Measurements from ENCODE around the gene PABPN1. TPM values are rescaled to one million over a fixed set of nuclear protein-coding genes. Genes with fewer than 3 reads are reported as not detected.

The PABPN1 gene
- total and polyA plus RNA-seq, 4 donors, result 40.9 to 59.6 (median 48.0) TPM

- Histone ChIP-seq H3K9ac (ENCODE audit: low read depth in 1 of 2, low read length in 2 of 2) (no peak overlapping the region), H3K4me3 (ENCODE audit: low read depth in 1 of 3, low read length in 3 of 3) (peak overlapping the region in 2 of 3 donors; percentile 31 to 55), H3K27ac (ENCODE audit: low read depth in 1 of 2, low read length in 2 of 2) (no peak overlapping the region), H3K9me3 (ENCODE audit: control insufficient read depth in 4 of 4, low read length in 3 of 4) (no peaks in the 10 kb centered on the region), H3K27me3 (ENCODE audit: control insufficient read depth in 4 of 4, insufficient read depth in 4 of 4, low read length in 3 of 4) (peaks cover 0 to 11% (median 2%) of the 10 kb centered on the region in 4 donors), H3K36me3 (ENCODE audit: control insufficient read depth in 4 of 4, insufficient read depth in 3 of 4, low read depth in 1 of 4, low read length in 3 of 4) (no peaks in the 10 kb centered on the region), H3K4me1 (ENCODE audit: control insufficient read depth in 4 of 4, insufficient read depth in 4 of 4, low read length in 3 of 4) (peaks cover 4 to 11% (median 8%) of the 10 kb centered on the region in 4 donors)
- 12% methylated on average over 61 of the region's 61 CpGs for WGBS
- no peak for DNase-seq (ENCODE audit: low spot score)
- no peak for TF ChIP-seq GABPA (IDR thresholded peaks at IDR 0.05 in 1 of 2, conservative IDR thresholded peaks at IDR 0.05 in 1 of 2)
- TF ChIP-seq, protein P1, sequence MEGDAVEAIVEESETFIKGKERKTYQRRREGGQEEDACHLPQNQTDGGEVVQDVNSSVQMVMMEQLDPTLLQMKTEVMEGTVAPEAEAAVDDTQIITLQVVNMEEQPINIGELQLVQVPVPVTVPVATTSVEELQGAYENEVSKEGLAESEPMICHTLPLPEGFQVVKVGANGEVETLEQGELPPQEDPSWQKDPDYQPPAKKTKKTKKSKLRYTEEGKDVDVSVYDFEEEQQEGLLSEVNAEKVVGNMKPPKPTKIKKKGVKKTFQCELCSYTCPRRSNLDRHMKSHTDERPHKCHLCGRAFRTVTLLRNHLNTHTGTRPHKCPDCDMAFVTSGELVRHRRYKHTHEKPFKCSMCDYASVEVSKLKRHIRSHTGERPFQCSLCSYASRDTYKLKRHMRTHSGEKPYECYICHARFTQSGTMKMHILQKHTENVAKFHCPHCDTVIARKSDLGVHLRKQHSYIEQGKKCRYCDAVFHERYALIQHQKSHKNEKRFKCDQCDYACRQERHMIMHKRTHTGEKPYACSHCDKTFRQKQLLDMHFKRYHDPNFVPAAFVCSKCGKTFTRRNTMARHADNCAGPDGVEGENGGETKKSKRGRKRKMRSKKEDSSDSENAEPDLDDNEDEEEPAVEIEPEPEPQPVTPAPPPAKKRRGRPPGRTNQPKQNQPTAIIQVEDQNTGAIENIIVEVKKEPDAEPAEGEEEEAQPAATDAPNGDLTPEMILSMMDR (IDR thresholded peaks at IDR 0.05; ENCODE audit: low read depth, low read length, missing input control), result no peak
- no peak for TF ChIP-seq HNF4G (IDR thresholded peaks at IDR 0.05)
- no peak for TF ChIP-seq JUND (IDR thresholded peaks at IDR 0.05)
- no peak for TF ChIP-seq YY1 (IDR thresholded peaks at IDR 0.05)
- TF ChIP-seq, protein P2, sequence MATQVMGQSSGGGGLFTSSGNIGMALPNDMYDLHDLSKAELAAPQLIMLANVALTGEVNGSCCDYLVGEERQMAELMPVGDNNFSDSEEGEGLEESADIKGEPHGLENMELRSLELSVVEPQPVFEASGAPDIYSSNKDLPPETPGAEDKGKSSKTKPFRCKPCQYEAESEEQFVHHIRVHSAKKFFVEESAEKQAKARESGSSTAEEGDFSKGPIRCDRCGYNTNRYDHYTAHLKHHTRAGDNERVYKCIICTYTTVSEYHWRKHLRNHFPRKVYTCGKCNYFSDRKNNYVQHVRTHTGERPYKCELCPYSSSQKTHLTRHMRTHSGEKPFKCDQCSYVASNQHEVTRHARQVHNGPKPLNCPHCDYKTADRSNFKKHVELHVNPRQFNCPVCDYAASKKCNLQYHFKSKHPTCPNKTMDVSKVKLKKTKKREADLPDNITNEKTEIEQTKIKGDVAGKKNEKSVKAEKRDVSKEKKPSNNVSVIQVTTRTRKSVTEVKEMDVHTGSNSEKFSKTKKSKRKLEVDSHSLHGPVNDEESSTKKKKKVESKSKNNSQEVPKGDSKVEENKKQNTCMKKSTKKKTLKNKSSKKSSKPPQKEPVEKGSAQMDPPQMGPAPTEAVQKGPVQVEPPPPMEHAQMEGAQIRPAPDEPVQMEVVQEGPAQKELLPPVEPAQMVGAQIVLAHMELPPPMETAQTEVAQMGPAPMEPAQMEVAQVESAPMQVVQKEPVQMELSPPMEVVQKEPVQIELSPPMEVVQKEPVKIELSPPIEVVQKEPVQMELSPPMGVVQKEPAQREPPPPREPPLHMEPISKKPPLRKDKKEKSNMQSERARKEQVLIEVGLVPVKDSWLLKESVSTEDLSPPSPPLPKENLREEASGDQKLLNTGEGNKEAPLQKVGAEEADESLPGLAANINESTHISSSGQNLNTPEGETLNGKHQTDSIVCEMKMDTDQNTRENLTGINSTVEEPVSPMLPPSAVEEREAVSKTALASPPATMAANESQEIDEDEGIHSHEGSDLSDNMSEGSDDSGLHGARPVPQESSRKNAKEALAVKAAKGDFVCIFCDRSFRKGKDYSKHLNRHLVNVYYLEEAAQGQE (IDR thresholded peaks at IDR 0.05), result no peak
- TF ChIP-seq NR2F2 (IDR thresholded peaks at IDR 0.05), result no peak
- TF ChIP-seq, protein P3, sequence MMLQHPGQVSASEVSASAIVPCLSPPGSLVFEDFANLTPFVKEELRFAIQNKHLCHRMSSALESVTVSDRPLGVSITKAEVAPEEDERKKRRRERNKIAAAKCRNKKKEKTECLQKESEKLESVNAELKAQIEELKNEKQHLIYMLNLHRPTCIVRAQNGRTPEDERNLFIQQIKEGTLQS (IDR thresholded peaks at IDR 0.05), result no peak
- TF ChIP-seq RXRA (IDR thresholded peaks at IDR 0.05), result no peak
- no peak for TF ChIP-seq HNF4A (conservative IDR thresholded peaks at IDR 0.05)
- TF ChIP-seq EGR1 (IDR thresholded peaks at IDR 0.05; ENCODE audit: low read depth in 2 of 2), result no peak
- TF ChIP-seq, protein P4, sequence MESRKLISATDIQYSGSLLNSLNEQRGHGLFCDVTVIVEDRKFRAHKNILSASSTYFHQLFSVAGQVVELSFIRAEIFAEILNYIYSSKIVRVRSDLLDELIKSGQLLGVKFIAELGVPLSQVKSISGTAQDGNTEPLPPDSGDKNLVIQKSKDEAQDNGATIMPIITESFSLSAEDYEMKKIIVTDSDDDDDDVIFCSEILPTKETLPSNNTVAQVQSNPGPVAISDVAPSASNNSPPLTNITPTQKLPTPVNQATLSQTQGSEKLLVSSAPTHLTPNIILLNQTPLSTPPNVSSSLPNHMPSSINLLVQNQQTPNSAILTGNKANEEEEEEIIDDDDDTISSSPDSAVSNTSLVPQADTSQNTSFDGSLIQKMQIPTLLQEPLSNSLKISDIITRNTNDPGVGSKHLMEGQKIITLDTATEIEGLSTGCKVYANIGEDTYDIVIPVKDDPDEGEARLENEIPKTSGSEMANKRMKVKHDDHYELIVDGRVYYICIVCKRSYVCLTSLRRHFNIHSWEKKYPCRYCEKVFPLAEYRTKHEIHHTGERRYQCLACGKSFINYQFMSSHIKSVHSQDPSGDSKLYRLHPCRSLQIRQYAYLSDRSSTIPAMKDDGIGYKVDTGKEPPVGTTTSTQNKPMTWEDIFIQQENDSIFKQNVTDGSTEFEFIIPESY (IDR thresholded peaks at IDR 0.05), result no peak
- no peak for TF ChIP-seq FOXA2 (IDR thresholded peaks at IDR 0.05)
- no peak for TF ChIP-seq MAX (IDR thresholded peaks at IDR 0.05)
These were observed 30.6 kb downstream of the PABPN1 start for GRCh38 chr14:23351681-23352505.
